GM19463 (cell line): ENCODE measurements around the gene ABI3BP.
A peak's percentile ranks its signal among the peaks of the same experiment; 100 is the strongest.
"Not testable (repeated sequence)": the region's sequence is repeated elsewhere in the genome, so short reads cannot be mapped to it uniquely, and the experiment has no call there.

ENCODE experiments used
- ATAC-seq: cut with Tn5 transposase; IDR thresholded peaks from one replicate; pipeline ENCODE4 v1.9.1; 2021; ENCODE audit warnings: mild to moderate bottlenecking, moderate library complexity; ENCODE audit not compliant: unreplicated experiment

The ABI3BP gene

DNA sequence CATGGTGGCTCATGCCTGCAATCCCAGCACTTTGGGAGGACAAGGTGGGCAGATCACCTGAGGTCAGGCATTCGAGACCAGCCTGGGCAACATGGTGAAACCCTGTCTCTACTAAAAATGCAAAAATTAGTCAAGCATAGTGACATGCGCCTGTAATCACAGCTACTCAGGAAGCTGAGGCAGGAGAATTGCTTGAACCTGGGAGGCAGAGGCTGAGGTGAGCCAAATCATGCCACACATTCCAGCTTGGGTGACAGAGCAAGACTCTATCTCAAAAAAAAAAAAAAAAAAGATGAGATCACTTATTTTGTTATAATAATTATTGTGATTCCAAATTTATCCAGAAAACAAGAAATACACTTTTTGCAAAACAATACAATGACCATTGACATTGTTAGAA is 47.1 kb downstream of the ABI3BP start:
- not testable (repeated sequence) for ATAC-seq

DNA sequence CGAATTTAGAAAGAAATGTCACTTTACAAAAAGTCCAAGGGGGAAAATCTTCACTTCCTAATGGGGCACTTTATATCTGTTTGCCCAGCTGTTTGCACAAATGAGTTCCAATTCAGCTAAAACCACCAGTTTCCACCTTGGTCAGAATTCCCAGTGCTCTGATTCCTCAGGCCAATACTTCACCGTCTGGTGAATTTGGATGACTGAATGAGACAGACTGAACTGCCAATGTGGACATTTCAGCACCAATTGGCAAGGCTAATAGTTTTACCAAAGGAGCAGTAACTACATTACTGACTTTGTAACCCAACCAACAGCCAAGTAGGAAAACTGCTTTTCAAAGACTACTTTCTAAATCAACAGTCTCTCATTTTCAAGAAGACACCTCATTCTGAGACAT is 51.8 kb downstream of the ABI3BP start:
- ATAC-seq: no peak

GRCh38 chr3:100941041-100941440 is 52.2 kb downstream of the ABI3BP start:
- no peak for ATAC-seq

DNA sequence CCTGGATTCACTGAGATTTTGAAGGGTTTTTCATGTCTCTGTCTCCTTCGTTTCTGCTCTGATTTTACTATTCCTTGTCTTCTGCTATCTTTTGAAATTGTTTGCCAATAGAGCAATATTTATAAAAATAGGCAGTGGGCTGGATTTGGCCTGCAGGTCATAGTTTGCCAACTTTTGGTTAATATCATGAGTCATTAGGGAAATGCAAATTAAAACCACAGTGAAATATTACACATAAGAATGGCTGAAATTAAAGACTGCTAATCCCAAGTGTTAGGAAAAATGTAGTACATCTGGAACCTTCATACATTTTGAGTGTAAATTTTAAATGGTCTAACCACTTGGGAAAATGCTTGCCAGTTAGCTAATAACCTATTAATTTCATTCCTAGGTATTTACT is 56.3 kb downstream of the ABI3BP start:
- no peak for ATAC-seq

GRCh38 chr3:100932491-100932890 is 60.7 kb downstream of the ABI3BP start:
- ATAC-seq: no peak

DNA sequence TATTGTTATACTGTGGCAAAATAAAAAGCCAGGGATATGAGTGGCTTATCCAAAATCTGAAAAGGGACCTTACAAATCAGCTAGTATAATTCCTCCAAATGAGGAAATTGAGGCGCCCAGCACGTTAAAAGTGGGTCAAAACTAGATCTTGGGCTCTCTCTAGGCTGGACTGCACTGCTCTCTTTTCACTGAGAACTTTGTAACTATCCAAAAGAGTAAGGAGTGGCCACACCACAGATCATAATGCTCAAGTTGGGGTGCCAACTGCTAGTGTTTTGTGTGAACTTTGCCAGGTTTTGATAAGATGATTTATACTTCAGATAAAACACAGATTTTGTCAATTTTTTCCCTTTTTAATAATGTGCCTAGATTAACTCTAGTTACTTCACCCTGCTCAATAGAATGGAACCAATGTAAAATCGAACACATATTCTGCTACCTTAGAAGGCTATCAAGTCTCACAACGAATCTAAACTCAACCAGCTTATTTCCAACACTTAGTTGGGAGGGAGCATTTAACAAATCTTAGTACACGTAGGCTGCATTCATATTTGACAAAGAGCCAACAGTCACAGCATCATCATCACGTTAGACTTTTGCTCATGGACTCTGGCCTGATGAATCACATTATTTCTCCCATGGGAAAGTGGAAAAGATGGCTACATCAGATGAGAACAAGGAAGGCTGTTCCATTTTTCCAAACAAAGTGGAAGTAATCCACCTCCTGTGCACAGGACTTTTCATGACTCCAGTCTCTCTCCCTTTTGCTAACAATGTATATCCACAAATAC is 64.4 kb downstream of the ABI3BP start:
- no peak for ATAC-seq

DNA sequence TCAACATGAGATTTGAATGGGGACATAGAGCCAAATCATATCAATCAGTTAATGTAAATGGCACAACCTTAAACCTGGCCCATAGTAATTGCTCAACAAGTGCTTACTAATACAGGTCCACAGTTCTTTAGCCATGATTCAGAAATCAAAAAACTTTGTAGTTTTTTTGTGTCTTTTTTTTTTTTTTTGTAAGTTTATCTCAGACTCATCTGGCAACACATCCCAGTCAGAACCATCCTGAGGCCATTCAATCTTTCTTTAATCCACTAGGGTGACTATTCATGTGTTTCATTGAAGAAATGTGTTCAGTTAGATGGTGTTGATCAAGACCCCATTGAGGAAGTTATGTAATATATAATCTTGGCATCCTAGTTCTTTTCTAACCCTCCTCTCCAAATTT is 65.4 kb downstream of the ABI3BP start:
- no peak for ATAC-seq

- no peak for ATAC-seq
Observed at GRCh38 chr3:100915706-100916495, 77.3 kb downstream of the ABI3BP start.

- no peak for ATAC-seq
Observed at GRCh38 chr3:100913870-100914648, 79.2 kb downstream of the ABI3BP start.

DNA sequence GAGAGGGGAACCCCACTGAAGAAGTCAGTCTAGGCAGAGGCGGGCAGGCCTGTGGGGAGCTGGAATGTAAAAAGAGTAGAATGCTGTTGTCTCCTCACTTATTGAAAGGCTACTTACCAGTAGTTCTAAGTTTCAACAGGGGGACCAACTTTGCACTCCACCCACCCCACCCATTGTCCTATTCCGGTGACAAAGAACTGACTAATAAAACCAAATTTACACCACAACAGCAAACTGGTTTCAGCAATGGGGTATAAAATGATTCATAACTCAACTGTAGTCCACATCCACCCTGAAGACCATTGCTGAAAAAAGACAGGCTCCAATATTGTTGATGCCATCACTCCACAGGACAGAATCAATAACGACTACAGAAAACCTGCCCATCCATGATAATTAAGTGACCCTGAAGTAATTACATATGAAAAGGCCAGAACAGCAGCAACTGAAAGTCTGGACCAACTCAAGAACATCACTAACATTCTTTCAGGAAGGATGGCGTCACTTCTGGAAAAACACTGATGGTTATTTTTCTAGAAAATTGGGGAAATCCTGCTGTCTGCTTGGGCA is 80.2 kb downstream of the ABI3BP start:
- ATAC-seq: no peak

DNA sequence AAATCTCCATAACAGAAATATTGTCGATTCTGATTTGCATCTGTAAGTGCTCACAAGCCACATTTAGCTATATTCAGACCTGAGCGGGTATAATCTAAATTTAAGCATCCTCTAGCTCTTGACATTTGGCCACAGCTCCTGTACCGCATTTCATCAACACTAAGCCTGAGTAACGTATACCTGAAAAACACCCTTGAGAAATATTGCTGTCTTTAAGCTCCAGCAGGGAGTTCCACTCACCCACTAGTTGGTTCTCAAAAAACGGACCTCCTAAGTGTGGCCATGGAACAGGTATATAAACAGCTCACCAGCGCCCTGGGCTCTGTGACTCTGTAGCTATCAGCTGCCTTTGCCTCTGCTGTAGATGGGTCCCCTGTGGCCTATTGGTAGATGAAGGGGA is 80.7 kb downstream of the ABI3BP start:
- no peak for ATAC-seq

DNA sequence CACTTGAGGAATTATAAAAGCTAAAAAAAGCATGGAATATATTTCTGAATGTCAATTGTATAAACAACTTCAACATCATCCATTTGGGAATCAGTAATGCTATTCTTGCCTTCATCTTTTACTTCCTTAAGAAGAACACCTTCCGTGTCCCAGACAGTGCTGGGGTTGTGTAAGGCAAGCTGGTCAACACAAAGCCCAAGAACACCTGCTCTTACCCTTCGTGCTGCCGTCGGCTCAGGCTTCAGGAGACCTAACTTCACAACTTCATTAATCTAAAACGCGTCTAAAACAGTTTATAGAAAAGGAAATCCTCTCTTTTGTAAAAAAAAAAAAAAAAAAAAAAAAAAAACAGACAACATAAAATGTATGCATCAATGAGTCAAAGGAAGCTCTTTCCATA is 81.3 kb downstream of the ABI3BP start:
- ATAC-seq: no peak

DNA sequence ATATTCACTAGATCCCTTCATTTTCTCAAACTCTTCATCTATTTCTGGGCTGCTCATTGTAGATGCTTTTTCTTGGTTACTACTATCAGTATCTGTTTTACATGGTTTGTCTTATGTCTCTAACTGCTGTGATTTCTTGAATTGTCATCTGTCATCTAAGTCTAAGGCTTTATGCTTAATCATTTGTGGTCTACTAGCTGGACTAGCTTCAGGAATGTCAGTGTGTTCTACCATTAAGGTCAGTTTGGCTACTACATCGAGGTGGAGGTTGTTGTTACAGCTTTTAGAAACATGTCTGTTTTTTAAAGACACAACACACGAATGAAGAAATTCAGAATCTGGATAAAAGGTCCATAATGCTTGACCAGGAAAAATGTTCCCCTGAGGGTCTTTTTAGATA is 82.2 kb downstream of the ABI3BP start:
- no peak for ATAC-seq

DNA sequence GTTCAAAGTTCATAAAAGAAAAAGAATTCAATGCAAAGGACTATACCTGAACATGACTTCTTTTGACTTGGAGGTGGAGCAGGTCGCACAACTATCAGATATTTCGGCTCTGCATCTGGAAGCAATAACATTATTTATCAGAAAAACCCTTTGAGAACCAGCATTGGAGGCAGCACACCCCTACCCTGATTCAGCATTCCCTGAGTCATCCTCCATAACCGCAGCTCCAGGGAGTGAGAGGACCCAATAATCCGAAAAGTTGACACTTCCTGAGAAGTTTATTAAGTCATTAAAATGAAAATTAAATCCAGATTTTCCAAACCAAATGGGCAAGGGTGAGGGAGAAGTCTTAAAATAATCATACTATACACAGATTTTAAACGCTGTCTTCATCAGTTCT is 90.6 kb downstream of the ABI3BP start:
- no peak for ATAC-seq

DNA sequence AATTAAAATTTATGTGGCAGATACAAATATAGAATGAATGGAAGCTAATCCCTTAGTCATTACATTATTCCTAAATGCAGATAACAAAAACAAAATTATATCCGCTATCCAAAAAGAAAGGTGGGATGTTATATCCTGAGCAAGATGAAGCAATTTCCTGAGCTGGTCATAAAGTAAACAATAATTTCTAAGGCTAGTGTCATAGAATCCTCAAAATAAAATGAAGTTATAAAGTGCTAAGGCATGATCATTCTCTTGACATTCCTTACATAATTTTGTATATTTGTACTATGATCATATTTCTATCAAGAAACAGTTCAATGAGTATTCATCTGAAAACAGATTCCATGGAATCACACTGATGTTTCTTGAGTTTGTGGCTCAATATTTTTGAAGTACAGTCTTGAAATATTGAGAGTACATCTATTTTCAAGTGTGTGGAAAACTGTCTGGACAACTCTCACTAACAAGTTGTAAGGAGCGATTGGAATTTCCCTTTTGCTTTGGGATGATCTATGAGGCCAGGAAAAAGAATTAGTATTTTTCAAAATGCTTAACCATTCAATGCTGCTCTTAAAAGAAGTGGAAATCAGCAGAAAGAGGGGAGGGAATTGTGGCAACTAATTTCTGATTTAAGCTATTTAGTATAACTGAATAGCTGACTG is 92.4 kb downstream of the ABI3BP start:
- no peak for ATAC-seq

- ATAC-seq: peak; percentile 75
Observed at GRCh38 chr3:100899440-100900091, 93.7 kb downstream of the ABI3BP start.

DNA sequence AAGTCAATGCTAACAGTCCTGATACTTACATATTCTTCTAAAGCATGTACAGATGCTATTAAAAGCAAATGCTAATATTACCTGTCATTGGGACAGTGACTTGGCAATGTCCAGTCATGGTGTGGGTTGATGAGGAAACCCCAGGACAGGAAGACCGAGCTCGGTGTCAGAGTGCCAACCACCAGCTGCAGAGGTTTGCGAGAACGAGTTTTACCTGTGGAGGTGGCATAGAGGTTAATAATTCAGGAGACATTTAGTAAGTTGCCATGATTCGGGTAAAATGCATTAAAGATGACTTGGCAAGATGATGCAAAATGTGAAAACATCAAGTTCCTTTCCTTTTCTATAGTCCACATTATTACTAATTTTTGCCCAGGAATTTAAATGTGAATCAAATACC is 94.5 kb downstream of the ABI3BP start:
- no peak for ATAC-seq

- no peak for ATAC-seq
Observed at GRCh38 chr3:100896994-100897393, 96.2 kb downstream of the ABI3BP start.

DNA sequence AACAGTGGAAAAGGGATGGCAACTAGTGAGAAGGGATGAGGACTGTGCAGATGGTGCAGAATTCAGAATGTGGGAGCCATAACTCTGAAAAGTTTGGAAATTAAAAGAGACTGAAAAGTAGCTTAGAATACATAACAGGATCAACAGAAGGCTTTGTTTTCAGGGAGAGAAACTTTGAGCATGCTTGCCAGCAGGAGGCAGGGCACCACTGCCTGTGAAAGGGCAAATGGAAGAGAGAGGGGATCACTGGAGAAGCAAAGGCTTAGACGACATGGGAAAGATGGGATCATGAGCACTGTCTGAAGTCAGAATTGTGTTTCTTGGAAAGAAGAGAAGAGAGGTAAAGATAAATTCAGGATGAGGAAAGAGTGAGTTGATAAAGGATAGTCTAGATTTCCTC is 99.6 kb downstream of the ABI3BP start:
- ATAC-seq: no peak

DNA sequence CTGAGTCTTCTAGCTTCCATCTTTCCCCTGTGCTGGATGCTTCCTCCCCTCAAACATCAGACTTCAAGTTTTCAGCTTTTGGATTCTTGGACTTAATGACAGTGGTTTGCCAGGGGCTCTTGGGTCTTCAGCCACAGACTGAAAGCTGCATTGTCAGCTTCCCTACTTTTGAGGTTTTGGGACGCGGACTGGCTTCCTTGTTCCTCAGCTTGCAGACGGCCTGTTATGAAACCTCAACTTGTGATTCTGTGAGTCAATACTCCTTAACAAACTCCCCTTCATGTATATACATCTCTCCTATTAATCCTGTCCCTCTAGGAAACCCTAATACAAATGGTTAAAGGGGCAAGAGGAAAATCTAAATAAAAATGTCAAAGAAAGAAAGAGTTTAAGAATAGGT is 100.1 kb downstream of the ABI3BP start:
- no peak for ATAC-seq
